AG04449 (cell line): ENCODE results near the gene DLEC1.

Experiments
- CTCF ChIA-PET: fragments of 350-600 bp; formaldehyde crosslinking; extraction: SDS; loops from one replicate; lab custom pipeline; 2021; ENCODE audit warnings: antibody characterized with exemption; lab: Yijun Ruan, JAX
- POLR2A ChIA-PET: fragments of 400-600, 350-600 bp; formaldehyde crosslinking; extraction: SDS; loops from one replicate; lab custom pipeline; 2020; ENCODE audit warnings: antibody characterized with exemption, inconsistent platforms; lab: Yijun Ruan, JAX
- DNase-seq: peaks from one replicate; pipeline ENCODE4 v3.0.0-alpha.2; 2010; ENCODE audit warnings: low read depth, low spot score
- H3K4me3 ChIP-seq: 2 replicates; pipeline ENCODE4 v1.5.1; 2011; ENCODE audit warnings: low read depth, mild to moderate bottlenecking, control low read depth, low read length
- CTCF ChIP-seq: IDR thresholded peaks from one replicate; pipeline ENCODE4 v1.5.1; 2011; ENCODE audit warnings: mild to moderate bottlenecking, moderate library complexity, low read length, control low read depth, inconsistent platforms; ENCODE audit not compliant: insufficient read depth; ENCODE audit errors: missing control alignments

The DLEC1 gene

GRCh38 chr3:38000242-38000916 is 38.6 kb upstream of the DLEC1 start:
- no peak for DNase-seq
- TF ChIP-seq CTCF = no peak
- no peak overlapping the region for H3K4me3 ChIP-seq
- POLR2A ChIA-PET = no interaction called here
- CTCF ChIA-PET = interaction anchor here (1.1 to 4.7 kb wide), 4 partner anchors 9 to 480 kb away, joined by 3 to 40 read pairs (median 4); no protein-coding TSS in a partner anchor

DNA sequence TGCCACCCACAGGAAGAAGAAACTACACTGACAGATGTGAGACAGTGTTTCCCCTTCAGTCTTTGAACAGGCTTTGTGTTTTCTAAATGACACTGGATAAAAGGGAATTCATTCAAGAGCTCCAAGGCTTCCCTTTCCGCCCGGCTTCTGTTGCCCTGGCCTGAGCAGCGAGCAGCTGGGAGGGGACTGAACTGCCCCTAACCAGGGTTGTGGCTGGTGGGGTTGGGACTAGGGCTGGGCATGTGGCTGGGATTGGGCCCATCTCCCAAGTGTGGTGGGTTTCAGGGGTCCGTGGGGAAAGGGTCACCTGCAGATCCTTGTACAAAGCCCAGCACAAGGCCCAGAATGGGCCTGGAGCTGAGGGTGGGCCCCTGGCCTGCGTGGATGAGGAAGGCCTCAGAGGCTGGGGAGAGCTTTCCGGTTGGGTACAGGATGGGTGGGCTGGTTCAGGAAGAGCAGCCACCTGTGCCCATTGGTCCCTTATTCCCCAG is 38.0 kb upstream of the DLEC1 start:
- CTCF ChIA-PET = interaction anchor here (1.1 to 4.7 kb wide), 4 partner anchors 8 to 479 kb away, joined by 3 to 40 read pairs (median 4); no protein-coding TSS in a partner anchor
- no peak overlapping the region for H3K4me3 ChIP-seq
- DNase-seq = no peak
- TF ChIP-seq CTCF = no peak
- POLR2A ChIA-PET = interaction anchor here (1.3 kb wide), 1 partner anchor 21 kb away, joined by 3 read pairs; no protein-coding TSS in a partner anchor

DNA sequence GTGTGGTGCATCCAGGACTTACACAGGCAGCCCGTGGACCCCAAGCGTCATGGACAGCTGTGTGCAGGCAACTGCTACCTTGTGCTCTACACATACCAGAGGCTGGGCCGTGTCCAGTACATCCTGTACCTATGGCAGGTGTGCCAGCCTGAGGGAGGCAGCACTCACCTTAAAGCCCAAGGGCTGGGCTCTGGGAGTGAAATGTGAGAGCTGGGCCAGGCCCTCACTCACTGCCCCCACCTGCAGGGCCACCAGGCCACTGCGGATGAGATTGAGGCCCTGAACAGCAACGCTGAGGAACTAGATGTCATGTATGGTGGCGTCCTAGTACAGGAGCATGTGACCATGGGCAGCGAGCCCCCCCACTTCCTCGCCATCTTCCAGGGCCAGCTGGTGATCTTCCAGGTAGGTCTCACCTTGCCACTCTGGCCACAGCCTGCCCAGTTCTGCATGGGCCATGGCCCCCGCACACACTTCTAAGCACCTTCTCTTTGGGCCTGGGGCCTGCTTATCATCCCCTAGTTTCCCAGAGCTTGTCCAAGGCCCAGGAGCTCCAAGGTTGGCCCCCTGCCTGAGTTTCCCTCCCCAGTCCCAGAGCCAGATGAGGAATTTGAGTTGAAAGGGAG is 37.4 kb upstream of the DLEC1 start:
- no peak overlapping the region for H3K4me3 ChIP-seq
- TF ChIP-seq CTCF = no peak
- DNase-seq = no peak
- ChIA-PET CTCF (interaction anchor here (1.1 to 4.7 kb wide), 5 partner anchors 7 to 479 kb away, joined by 3 to 40 read pairs (median 5); no protein-coding TSS in a partner anchor), POLR2A (interaction anchor here (1.3 kb wide), 1 partner anchor 20 kb away, joined by 3 read pairs; no protein-coding TSS in a partner anchor)

DNA sequence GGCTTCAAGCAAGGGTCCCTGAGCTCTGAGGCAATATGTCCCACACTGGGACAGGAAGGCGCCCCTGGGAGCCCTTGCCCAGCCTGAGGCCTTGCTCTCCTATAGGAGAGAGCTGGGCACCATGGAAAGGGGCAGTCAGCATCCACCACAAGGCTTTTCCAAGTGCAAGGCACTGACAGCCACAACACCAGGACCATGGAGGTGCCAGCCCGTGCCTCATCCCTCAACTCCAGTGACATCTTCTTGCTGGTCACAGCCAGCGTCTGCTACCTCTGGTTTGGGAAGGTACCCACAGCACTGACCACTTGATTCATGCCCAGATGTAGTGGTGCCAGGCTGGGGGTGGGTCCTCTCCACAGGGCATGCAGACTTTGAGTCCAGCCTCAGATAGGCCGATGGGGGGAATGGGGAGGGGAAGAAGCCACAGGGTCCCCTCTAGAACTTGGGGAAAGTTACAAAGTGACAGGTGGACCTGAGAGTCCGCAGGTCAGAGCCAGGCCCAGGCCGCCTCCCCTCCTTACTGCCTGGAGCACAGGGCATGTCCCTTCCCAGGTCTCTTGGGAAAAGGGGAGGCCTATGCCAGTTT is 36.6 kb upstream of the DLEC1 start:
- DNase-seq = no peak
- ChIA-PET POLR2A (no interaction called here), CTCF (interaction anchor here (1.9 to 4.7 kb wide), 2 partner anchors 9 to 28 kb away, joined by 5 to 40 read pairs; no protein-coding TSS in a partner anchor)
- TF ChIP-seq CTCF = no peak
- no peak overlapping the region for H3K4me3 ChIP-seq

DNA sequence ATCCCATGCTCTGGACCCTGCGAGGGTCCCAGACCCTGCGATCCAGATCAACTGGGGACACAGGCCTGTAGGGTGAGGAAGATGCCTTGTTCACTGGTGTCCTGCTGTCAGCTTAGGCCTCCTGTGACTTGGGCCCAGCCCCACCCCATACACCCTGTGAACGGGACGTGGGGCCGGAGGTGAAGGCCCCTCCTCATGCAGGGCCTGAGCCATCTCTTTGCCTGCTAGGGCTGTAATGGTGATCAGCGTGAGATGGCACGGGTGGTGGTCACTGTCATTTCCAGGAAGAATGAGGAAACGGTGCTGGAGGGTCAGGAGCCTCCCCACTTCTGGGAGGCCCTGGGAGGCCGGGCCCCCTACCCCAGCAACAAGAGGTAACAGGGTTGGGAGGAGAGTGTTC is 36.1 kb upstream of the DLEC1 start:
- ChIA-PET CTCF (interaction anchor here (1.1 to 4.7 kb wide), 8 partner anchors 8 to 477 kb away, joined by 3 to 40 read pairs (median 8); no protein-coding TSS in a partner anchor), POLR2A (no interaction called here)
- no peak for TF ChIP-seq CTCF
- H3K4me3 ChIP-seq = no peak overlapping the region
- no peak for DNase-seq

DNA sequence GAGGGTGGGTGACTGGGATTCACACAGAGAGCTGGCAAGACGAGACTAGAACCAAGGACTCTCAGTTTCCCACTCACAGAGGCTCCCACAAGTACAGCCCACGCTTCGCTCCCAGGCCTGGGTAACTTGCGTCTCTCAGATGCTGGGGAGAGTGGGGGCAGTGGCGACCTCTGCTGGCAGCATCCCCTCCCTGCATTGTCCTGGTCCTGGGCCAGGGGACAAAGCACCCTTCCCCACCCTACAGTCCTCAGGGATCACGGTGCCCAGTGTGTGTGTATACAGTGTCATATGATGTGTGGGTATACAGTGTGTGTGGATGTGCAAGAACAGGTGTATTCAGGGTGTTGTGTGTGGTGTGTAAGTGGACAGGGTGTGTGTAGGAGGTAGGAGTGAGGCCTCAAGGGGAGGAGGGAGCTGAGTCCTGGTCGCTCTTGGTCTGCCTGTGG is 35.6 kb upstream of the DLEC1 start:
- POLR2A ChIA-PET = no interaction called here
- H3K4me3 ChIP-seq = no peak overlapping the region
- no peak for DNase-seq
- peak; percentile 85 for TF ChIP-seq CTCF
- CTCF ChIA-PET = interaction anchor here (0.6 to 4.7 kb wide), 27 partner anchors 8 to 479 kb away, joined by 3 to 40 read pairs (median 3); partner anchors contain the start of gene PLCD1
